Activated B cell treated with CpG ODN at 0.5 μM for 24 hours (primary cell): Measurements from ENCODE around the gene PRKACG. TPM values are rescaled to one million over a fixed set of nuclear protein-coding genes. Genes with fewer than 3 reads are reported as not detected.
"Not testable (repeated sequence)": the region's sequence is repeated elsewhere in the genome, so short reads cannot be mapped to it uniquely, and the experiment has no call there.

ENCODE experiments used
- ATAC-seq: fragments of 200-7000 bp; cut with Tn5 transposase; one replicate; pipeline ENCODE4 v1.10.0; 2021; ENCODE audit warnings: low read depth, mild to moderate bottlenecking, moderate library complexity
- CTCF ChIA-PET: fragments of 350-600 bp; sonication (Branson Sonifier 250); formaldehyde crosslinking; loops from one replicate; lab custom pipeline; 2021; ENCODE audit warnings: antibody characterized with exemption; lab: Charles Lee
- POLR2A ChIA-PET: fragments of 350-600 bp; sonication (Branson Sonifier 250); formaldehyde crosslinking; loops from one replicate; lab custom pipeline; 2021; ENCODE audit warnings: antibody characterized with exemption; lab: Charles Lee
- DNase-seq: peaks from one replicate; pipeline ENCODE4 v3.0.0; 2022
- H3K27ac Mint-ChIP-seq: one replicate; pipeline ENCODE4 v1.8.0; 2020; ENCODE audit warnings: mixed read lengths
- H3K27me3 Mint-ChIP-seq: one replicate; pipeline ENCODE4 v1.8.0; 2021; ENCODE audit warnings: mixed read lengths
- H3K36me3 Mint-ChIP-seq: one replicate; pipeline ENCODE4 v1.8.0; 2021; ENCODE audit warnings: low read depth, mixed read lengths
- H3K4me1 Mint-ChIP-seq: one replicate; pipeline ENCODE4 v1.8.0; 2021; ENCODE audit warnings: mixed read lengths
- H3K4me3 Mint-ChIP-seq: one replicate; pipeline ENCODE4 v1.8.0; 2020; ENCODE audit warnings: mild to moderate bottlenecking, mixed read lengths
- H3K9me3 Mint-ChIP-seq: one replicate; pipeline ENCODE4 v1.8.0; 2020; ENCODE audit warnings: mixed read lengths
- CTCF ChIP-seq: fragments of 200-600 bp; IDR thresholded peaks from one replicate; pipeline ENCODE4 v1.8.0; 2022; ENCODE audit warnings: antibody characterized with exemption, mild to moderate bottlenecking
- intact Hi-C: fragments of 100-400 bp; cut with micrococcal nuclease; formaldehyde crosslinking; loops from one replicate; pipeline ENCODE4 v1.15.1; 2024
- total RNA-seq: library from RNA; stranded (reverse); gene quantifications from 2 replicates; pipeline ENCODE4 v1.2.3, GENCODE V29; 2022

PRKACG gene
- total RNA-seq, 1 donor from 2014 or later: not detected

GRCh38 chr9:68998385-68998784 lies 15.5 kb downstream of the PRKACG start:
- ChIA-PET CTCF (interaction anchor here (2.0 kb wide), 1 partner anchor 415 kb away, joined by 8 read pairs; no protein-coding TSS in a partner anchor), POLR2A (no interaction called here)
- peaks cover 22% of the 10 kb centered on the region for H3K4me1 Mint-ChIP-seq

GRCh38 chr9:68997666-68998065 lies 16.2 kb downstream of the PRKACG start:
- no peak overlapping the region for H3K27ac Mint-ChIP-seq
- no peaks in the 10 kb centered on the region for H3K9me3 Mint-ChIP-seq
- no peak for ATAC-seq
- TF ChIP-seq CTCF: no peak
- ChIA-PET POLR2A (no interaction called here), CTCF (interaction anchor here (0.6 to 2.0 kb wide), 5 partner anchors 23 to 414 kb away, joined by 3 to 8 read pairs (median 3); no protein-coding TSS in a partner anchor)
- H3K4me3 Mint-ChIP-seq: no peak overlapping the region
- H3K27me3 Mint-ChIP-seq: no peaks in the 10 kb centered on the region
- intact Hi-C loops: loop anchor here (2.0 kb wide), 1 partner anchor 219 kb away; no protein-coding TSS in a partner anchor
- H3K36me3 Mint-ChIP-seq: peaks cover 30% of the 10 kb centered on the region
- no peak for DNase-seq
- H3K4me1 Mint-ChIP-seq: peaks cover 22% of the 10 kb centered on the region

More at GRCh38 chr9:68998385-68998784, 15.5 kb downstream of the PRKACG start:
- no peak overlapping the region for H3K4me3 Mint-ChIP-seq
- ATAC-seq (no peak), DNase-seq (no peak)
- H3K36me3 Mint-ChIP-seq: peaks cover 29% of the 10 kb centered on the region
- H3K9me3 Mint-ChIP-seq: no peaks in the 10 kb centered on the region
- no peak for TF ChIP-seq CTCF
- no peak overlapping the region for H3K27ac Mint-ChIP-seq
- no peaks in the 10 kb centered on the region for H3K27me3 Mint-ChIP-seq
- intact Hi-C loops: loop anchor here (2.0 kb wide), 1 partner anchor 220 kb away; no protein-coding TSS in a partner anchor

GRCh38 chr9:68996462-68996861 lies 17.5 kb downstream of the PRKACG start:
- TF ChIP-seq CTCF: no peak
- Mint-ChIP-seq H3K4me3 (no peak overlapping the region), H3K27me3 (no peaks in the 10 kb centered on the region), H3K27ac (no peak overlapping the region), H3K36me3 (peaks cover 29% of the 10 kb centered on the region), H3K4me1 (peaks cover 22% of the 10 kb centered on the region), H3K9me3 (no peaks in the 10 kb centered on the region)
- POLR2A ChIA-PET: interaction anchor here (1.4 kb wide), 1 partner anchor 217 kb away, joined by 3 read pairs; a partner anchor contains a TSS
- CTCF ChIA-PET: interaction anchor here (1.2 to 1.4 kb wide), 2 partner anchors 356 to 413 kb away, joined by 3 to 4 read pairs; no protein-coding TSS in a partner anchor
- intact Hi-C loops: no loop called here
- no peak for DNase-seq
- no peak for ATAC-seq

DNA sequence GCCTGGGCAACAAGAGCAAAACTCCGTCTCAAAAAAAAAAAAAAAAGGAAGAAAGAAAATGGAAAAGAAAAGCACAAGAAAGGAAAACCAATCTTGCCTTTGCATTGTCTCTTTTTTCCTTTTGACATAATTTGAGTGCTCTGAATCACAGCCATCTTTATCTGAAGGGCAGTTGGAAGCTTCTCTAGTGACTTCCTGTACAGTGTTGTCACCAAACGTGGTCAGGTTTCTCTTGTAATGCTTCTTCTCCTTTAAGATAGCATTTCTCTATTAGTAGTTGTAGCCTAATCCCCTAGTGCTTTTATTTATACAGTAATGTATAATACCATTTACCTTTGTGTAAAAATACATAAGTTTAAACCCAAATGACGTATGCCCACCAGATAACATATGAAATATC lies 18.1 kb downstream of the PRKACG start:
- CTCF ChIA-PET: interaction anchor here (1.4 kb wide), 1 partner anchor 412 kb away, joined by 4 read pairs; no protein-coding TSS in a partner anchor
- no peak overlapping the region for H3K27ac Mint-ChIP-seq
- ATAC-seq (no peak), DNase-seq (no peak)
- H3K9me3 Mint-ChIP-seq: no peaks in the 10 kb centered on the region
- POLR2A ChIA-PET: interaction anchor here (0.7 to 1.4 kb wide), 2 partner anchors 30 to 216 kb away, joined by 3 to 4 read pairs; a partner anchor contains a TSS
- no peak overlapping the region for H3K4me3 Mint-ChIP-seq
- H3K36me3 Mint-ChIP-seq: peaks cover 31% of the 10 kb centered on the region
- H3K4me1 Mint-ChIP-seq: peaks cover 22% of the 10 kb centered on the region
- intact Hi-C loops: no loop called here
- TF ChIP-seq CTCF: no peak
- H3K27me3 Mint-ChIP-seq: no peaks in the 10 kb centered on the region

GRCh38 chr9:68991457-68991856 lies 22.5 kb downstream of the PRKACG start:
- Mint-ChIP-seq H3K36me3 (peaks cover 33% of the 10 kb centered on the region), H3K27ac (no peak overlapping the region), H3K27me3 (no peaks in the 10 kb centered on the region), H3K9me3 (no peaks in the 10 kb centered on the region), H3K4me1 (peaks cover 10% of the 10 kb centered on the region), H3K4me3 (no peak overlapping the region)
- ATAC-seq (no peak), DNase-seq (no peak)
- POLR2A ChIA-PET: no interaction called here
- intact Hi-C loops: no loop called here
- TF ChIP-seq CTCF: no peak
- CTCF ChIA-PET: no interaction called here

DNA sequence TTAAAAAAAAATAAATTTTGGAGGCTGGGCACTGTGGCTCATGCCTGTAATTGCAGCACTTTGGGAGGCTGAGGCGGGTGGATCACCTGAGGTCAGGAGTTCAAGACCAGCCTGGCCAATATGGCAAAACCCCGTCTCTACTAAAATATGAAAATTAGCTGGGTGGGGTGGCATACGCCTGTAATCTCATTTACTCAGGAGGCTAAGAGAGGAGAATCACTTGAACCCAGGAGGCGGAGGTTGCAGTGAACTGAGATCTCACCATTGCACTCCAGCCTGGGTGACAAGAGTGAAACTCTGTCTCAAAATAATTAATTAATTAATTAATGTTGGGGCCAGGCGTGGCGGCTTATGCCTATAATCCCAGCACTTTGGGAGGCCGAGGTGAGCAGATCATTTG lies 27.0 kb downstream of the PRKACG start:
- DNase-seq, H3K27me3 Mint-ChIP-seq, H3K4me3 Mint-ChIP-seq, H3K27ac Mint-ChIP-seq, CTCF ChIA-PET, ATAC-seq, intact Hi-C loops, POLR2A ChIA-PET, H3K4me1 Mint-ChIP-seq, H3K9me3 Mint-ChIP-seq: not testable (repeated sequence)
- H3K36me3 Mint-ChIP-seq: peaks cover 38% of the 10 kb centered on the region
